Nephron (organoid): ENCODE measurements around the gene ARHGEF28.

Experiments used
- H3K27ac Mint-ChIP-seq, 3 experiments: 2 replicates each; pipeline ENCODE4 v1.8.0; 2020; ENCODE audit warnings: mixed read lengths in 3 of 3, mild to moderate bottlenecking in 2 of 3, moderate library complexity in 1 of 3
- H3K27me3 Mint-ChIP-seq: 2 replicates; pipeline ENCODE4 v1.8.0; 2021; ENCODE audit warnings: low read depth, mild to moderate bottlenecking, moderate library complexity, mixed read lengths
- H3K36me3 Mint-ChIP-seq: 2 replicates; pipeline ENCODE4 v1.8.0; 2020; ENCODE audit warnings: low read depth, mixed read lengths
- H3K4me1 Mint-ChIP-seq: 2 replicates; pipeline ENCODE4 v1.8.0; 2020; ENCODE audit warnings: mixed read lengths
- H3K4me3 Mint-ChIP-seq, 3 experiments: 2 replicates each; pipeline ENCODE4 v1.8.0; 2020; ENCODE audit warnings: mild to moderate bottlenecking in 3 of 3, mixed read lengths in 3 of 3, moderate library complexity in 2 of 3
- H3K9me3 Mint-ChIP-seq: 2 replicates; pipeline ENCODE4 v1.8.0; 2020; ENCODE audit warnings: mixed read lengths
- TF ChIP-seq, protein P1 (sequence below), 3 experiments: fragments of 200-600 bp; sonication (generic); IDR thresholded peaks; one replicate each; pipeline ENCODE4 v1.5.0; 2021; ENCODE audit warnings: antibody characterized with exemption in 3 of 3; ENCODE audit not compliant: unreplicated experiment in 3 of 3

The ARHGEF28 gene

GRCh38 chr5:73947906-73948640, 322.1 kb downstream of the ARHGEF28 start:
- peaks cover 9% of the 10 kb centered on the region for H3K36me3 Mint-ChIP-seq
- H3K9me3 Mint-ChIP-seq: peaks cover 10% of the 10 kb centered on the region
- TF ChIP-seq, protein P1, sequence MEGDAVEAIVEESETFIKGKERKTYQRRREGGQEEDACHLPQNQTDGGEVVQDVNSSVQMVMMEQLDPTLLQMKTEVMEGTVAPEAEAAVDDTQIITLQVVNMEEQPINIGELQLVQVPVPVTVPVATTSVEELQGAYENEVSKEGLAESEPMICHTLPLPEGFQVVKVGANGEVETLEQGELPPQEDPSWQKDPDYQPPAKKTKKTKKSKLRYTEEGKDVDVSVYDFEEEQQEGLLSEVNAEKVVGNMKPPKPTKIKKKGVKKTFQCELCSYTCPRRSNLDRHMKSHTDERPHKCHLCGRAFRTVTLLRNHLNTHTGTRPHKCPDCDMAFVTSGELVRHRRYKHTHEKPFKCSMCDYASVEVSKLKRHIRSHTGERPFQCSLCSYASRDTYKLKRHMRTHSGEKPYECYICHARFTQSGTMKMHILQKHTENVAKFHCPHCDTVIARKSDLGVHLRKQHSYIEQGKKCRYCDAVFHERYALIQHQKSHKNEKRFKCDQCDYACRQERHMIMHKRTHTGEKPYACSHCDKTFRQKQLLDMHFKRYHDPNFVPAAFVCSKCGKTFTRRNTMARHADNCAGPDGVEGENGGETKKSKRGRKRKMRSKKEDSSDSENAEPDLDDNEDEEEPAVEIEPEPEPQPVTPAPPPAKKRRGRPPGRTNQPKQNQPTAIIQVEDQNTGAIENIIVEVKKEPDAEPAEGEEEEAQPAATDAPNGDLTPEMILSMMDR (IDR thresholded peaks at IDR 0.05; ENCODE audit: unreplicated experiment in 3 of 3): no peak
- H3K4me1 Mint-ChIP-seq: peaks cover 47% of the 10 kb centered on the region
- H3K4me3 Mint-ChIP-seq: peak overlapping the region in 1 of 3 experiments; percentile 16
- H3K27ac Mint-ChIP-seq: peak overlapping the region; percentile 81 to 98 (median 93)
- H3K27me3 Mint-ChIP-seq: no peaks in the 10 kb centered on the region

- TF ChIP-seq, protein P1 (IDR thresholded peaks at IDR 0.05; ENCODE audit: unreplicated experiment in 3 of 3): no peak
- Mint-ChIP-seq H3K9me3 (peaks cover 8% of the 10 kb centered on the region), H3K36me3 (peaks cover 5% of the 10 kb centered on the region), H3K4me3 (no peak overlapping the region), H3K4me1 (peaks cover 47% of the 10 kb centered on the region), H3K27me3 (no peaks in the 10 kb centered on the region), H3K27ac (peak overlapping the region; percentile 81 to 98 (median 93))
Measured at GRCh38 chr5:73948720-73949119, 322.7 kb downstream of the ARHGEF28 start.

DNA sequence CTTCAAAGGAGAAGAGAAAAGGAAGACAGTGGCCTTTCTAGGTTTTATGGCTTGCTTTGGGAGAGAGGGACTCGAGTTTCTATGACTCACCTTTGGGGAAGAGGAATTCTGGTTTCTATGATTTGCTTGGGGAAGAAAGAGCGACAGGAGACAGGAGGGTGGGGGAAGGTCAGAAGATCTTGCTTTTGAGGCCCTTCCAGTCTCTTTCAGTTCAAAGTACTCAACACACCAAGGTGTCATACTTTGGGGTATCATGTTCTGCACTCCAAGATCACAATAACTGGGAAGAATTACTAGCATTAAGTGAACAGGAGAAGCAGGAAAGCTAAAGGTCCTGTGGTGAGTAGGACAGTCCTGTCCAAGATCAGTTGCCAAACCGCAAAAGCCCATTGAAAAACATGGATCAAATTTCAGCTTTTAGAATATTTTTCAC, 324.5 kb downstream of the ARHGEF28 start:
- peaks cover 47% of the 10 kb centered on the region for H3K4me1 Mint-ChIP-seq
- peak overlapping the region in 2 of 3 experiments; percentile 81 to 93 for H3K27ac Mint-ChIP-seq
- H3K36me3 Mint-ChIP-seq: no peaks in the 10 kb centered on the region
- no peaks in the 10 kb centered on the region for H3K9me3 Mint-ChIP-seq
- H3K27me3 Mint-ChIP-seq: no peaks in the 10 kb centered on the region
- TF ChIP-seq, protein P1 (IDR thresholded peaks at IDR 0.05; ENCODE audit: unreplicated experiment in 3 of 3): no peak
- no peak overlapping the region for H3K4me3 Mint-ChIP-seq

DNA sequence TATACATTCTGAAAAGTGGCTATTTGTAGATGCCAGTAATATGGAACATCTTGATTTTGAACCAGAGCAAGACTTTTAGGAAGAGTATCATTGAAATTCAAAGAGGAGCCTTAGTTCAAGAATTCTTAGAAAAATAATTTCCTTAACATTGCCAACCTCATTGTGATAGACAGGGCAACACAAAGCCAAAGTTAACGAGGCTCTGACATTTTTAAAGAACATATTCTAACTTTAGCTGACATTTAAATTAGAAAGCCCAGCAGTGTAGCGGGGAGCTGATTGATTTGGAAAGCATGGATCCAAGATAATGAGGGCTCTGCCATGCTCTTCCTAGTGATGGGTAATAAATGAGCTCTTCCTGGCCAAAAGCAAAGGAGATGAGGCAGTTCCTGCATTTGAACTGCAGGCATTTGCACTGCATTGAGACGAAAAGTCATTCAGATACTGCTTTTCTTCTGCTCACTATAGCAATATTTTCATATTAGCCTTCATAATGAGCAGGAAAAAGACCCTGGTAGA, 325.0 kb downstream of the ARHGEF28 start:
- peak overlapping the region in 2 of 3 experiments; percentile 81 to 93 for H3K27ac Mint-ChIP-seq
- no peak overlapping the region for H3K4me3 Mint-ChIP-seq
- TF ChIP-seq, protein P1 (IDR thresholded peaks at IDR 0.05; ENCODE audit: unreplicated experiment in 3 of 3): no peak
- H3K9me3 Mint-ChIP-seq: no peaks in the 10 kb centered on the region
- no peaks in the 10 kb centered on the region for H3K27me3 Mint-ChIP-seq
- H3K36me3 Mint-ChIP-seq: no peaks in the 10 kb centered on the region
- H3K4me1 Mint-ChIP-seq: peaks cover 47% of the 10 kb centered on the region

GRCh38 chr5:73952872-73953271, 326.9 kb downstream of the ARHGEF28 start:
- Mint-ChIP-seq H3K27ac (no peak overlapping the region), H3K36me3 (no peaks in the 10 kb centered on the region), H3K9me3 (no peaks in the 10 kb centered on the region), H3K4me3 (no peak overlapping the region), H3K27me3 (peaks cover 4% of the 10 kb centered on the region), H3K4me1 (peaks cover 42% of the 10 kb centered on the region)
- TF ChIP-seq, protein P1 (IDR thresholded peaks at IDR 0.05; ENCODE audit: unreplicated experiment in 3 of 3): no peak

DNA sequence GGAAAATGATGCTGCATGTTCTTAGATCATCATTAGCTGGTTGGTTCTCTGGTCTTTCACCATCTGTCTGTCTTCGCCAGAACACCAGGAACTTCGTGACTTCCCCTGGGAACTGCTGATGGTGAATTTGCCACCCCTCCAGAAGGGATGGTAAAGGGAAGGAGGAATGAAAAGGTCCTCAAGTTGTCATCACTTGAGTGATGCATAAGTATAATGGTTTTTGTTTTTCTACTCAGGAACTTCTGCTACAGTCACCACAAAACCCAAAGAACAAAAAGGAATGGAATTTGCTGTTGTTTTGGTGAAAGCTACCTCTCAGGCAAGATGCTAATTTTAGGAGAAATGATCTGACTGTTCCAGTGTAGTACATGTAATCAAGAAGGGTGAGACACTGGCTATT, 328.4 kb downstream of the ARHGEF28 start:
- Mint-ChIP-seq H3K4me1 (peaks cover 27% of the 10 kb centered on the region), H3K27me3 (peaks cover 4% of the 10 kb centered on the region), H3K36me3 (no peaks in the 10 kb centered on the region), H3K9me3 (no peaks in the 10 kb centered on the region), H3K27ac (no peak overlapping the region), H3K4me3 (no peak overlapping the region)
- TF ChIP-seq, protein P1 (IDR thresholded peaks at IDR 0.05; ENCODE audit: unreplicated experiment in 3 of 3): no peak
